Measurements from ENCODE around the gene ALCAM.

- no peak for TF ChIP-seq CTCF (IDR thresholded peaks at IDR 0.05)
- TF ChIP-seq POLR2AphosphoS5 (IDR thresholded peaks at IDR 0.05) = no peak
Observed at GRCh38 chr3:105422645-105423044, 55.9 kb downstream of the ALCAM start.

Data from stomach (tissue), 4 donors.